Measurements from ENCODE around the gene FAR1. TPM values are rescaled to one million over a fixed set of nuclear protein-coding genes. Genes with fewer than 3 reads are reported as not detected.
"Not testable (repeated sequence)": the region's sequence is repeated elsewhere in the genome, so short reads cannot be mapped to it uniquely, and the experiment has no call there.

FAR1 gene
- total RNA-seq, 1 donor from 2014 or later = 113 TPM

DNA sequence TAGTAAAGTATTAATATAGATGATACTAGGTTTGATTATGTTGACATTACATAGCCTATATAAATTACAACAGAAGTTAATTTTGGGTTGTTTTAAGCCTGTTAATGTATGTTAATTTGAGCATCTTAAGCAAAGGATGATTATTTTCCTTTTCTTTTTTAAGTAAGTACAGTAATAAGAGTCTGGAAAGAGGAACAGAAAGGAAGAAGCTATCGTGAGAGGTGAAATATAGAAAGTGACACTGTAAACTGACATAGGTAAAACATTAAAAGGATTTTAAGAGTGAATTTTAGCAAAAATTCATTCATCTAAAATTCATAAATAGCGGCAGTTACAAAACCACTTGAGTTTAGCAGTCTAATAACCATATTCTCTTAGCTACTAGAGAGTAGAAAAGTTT, 45.5 kb downstream of the FAR1 start:
- ATAC-seq = no peak

DNA sequence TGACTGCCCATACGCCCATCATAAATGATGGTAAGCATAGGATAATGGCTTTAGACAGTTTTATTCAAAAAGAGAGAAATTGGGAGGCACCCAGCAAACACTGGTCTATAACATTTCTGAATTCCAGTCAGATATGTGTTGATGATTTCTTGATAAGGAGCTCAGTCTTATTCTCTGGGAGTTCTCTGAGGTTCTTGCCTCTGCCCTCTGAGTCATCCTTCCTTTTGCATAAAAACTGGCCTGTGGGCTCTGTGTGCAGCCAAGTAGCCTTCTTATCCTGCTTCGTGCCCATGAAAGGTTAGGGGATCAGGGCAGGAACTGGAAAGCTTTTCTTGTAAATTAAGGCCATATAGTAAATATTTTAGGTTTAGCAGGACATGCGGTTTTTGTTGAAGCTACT, 48.9 kb downstream of the FAR1 start:
- no peak for ATAC-seq

DNA sequence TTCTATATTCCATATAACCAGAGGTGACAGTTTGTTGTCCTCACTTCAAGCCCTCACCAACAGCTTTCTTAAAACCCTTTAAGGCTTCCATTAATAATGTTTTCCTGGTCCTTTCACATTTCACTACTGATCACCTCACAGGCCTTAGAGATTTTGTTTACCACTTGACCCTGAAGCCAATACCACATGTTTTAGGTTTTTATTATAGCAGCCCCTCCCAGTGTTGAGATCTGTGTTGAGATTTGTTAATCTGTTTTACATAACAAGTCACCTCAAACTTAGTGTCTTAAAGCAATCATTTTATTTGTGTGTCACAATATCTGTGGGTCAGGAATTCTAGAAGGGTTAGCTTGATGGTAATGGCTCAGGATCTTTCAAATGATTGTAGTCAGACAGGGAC, 49.9 kb downstream of the FAR1 start:
- ATAC-seq = no peak

DNA sequence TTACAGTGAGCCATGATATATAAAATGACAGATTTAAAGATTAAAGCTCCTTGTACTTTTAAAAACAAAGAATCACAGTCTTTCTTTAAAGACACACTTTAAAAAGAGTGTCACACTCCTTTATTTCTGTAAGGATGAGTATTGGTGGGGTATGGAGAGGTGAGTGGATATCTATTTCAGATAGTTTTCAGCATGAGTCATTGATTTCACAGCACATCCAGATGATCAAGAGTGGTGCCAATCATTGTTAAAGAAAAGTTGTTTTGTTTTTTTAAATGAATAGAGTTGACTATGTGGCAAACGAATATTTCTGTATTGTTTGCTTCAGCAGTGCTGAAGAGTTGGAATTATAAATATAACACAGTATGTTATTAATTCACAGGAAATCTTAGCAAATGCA, 52.5 kb downstream of the FAR1 start:
- ATAC-seq = no peak

DNA sequence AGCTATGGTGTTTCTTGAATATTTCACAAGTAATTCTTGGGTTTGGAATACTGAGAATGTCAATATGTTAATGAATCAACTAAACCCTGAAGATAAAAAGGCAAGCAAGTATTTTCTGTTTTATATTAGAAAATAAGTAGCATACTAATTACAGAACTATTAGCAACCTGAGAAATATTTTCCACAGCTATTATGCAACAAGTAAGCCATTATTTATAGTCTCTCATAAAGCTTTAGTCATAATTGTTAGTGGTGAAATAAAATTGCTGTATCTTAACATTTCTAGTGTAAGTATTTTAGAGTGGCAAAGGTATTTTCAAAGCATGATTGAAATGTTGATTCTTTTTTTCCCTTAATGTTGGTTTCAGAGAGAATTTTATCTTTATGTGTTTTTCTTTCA, 53.3 kb downstream of the FAR1 start:
- no peak for ATAC-seq

DNA sequence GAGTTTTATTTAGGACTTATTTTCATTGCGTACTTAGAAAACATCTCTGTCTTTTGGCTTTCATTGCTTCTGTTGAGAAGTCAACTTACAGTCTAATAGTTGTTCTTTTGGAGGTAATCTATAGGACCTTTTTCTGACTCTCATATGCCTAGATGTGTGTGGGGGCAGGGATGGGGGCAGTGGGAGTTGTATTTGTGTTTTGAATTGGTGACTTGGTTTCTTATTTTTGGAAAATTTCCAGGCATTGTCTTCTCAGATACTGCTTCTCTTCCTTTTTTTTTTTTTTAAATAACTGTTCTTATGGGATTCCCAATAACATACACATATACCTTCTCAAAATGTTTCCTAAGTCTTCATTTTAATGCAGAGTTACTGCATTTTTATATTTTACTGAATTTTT, 58.0 kb downstream of the FAR1 start:
- ATAC-seq = no peak

DNA sequence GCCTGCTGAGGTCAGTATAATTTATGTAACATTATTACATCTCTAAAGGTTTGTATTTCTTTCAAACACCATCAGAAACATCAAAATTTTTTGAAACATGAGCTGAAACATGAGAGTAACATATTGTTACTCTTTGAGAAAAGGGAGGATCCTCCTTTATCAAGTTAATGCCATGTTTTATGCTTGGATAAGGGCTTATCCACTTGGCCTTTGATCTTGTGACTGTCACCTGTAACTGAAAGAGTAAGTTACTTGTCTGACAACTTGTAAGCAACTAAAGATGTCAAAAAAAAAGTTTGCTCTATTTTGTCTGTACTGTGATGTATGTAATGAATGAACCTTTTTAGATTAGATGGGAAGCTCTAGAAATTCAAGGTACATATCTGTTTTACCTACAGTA, 59.6 kb downstream of the FAR1 start:
- no peak for ATAC-seq

DNA sequence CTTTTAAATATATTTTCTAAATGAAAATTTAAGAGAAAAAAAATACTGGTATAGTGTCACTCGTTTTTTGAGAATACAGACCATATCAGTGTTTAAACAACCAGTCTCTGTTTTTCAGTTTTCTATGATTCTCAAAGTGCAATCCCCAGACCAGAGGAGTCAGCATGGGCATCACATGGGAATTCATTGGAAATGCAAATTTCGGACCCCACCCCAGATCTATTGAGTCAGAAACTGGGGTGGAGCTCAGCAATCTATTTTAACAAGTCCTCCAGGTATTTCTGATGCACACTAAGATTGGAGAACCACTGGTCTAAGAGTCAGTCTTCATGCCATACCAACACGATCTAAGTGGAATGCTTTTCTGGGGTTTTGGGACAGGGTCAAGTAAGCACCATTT, 66.1 kb downstream of the FAR1 start:
- no peak for ATAC-seq

DNA sequence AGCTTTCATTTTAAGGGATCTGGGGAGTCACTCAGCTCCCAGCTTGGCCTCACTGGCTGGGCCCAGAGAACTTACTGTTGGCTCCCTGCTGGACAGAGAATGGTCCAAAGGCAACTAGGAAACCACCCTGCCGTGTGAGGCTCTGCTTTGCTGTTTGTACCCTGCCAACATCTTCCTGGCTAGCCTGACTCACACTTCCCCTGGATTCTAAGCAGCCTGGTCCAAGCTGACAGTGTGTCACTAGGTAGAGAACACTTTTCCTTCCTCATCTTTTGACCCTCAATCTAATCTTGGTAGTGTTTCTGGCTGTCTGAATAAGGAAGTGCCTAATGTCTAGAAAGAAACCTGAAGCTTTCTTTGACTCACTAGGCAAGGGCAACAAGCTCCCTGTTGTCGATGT, 76.7 kb downstream of the FAR1 start:
- peak; percentile 55 for ATAC-seq

DNA sequence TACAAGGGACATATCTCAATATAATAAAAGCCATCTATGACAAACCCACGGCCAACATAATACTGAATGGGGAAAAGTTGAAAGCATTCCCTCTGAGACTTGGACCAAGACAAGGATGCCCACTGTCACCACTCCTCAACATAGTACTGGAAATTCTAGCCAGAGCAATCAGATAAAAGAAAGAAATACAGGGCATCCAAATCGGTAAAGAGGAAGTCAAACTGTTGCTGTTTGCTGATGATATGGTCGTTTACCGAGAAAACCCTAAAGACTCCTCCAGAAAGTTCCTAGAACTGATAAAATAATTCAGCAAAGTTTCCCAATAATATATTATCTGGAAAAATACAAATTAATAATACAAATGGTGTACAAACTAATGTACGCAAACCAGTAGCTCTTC, 84.8 kb downstream of the FAR1 start:
- not testable (repeated sequence) for ATAC-seq

DNA sequence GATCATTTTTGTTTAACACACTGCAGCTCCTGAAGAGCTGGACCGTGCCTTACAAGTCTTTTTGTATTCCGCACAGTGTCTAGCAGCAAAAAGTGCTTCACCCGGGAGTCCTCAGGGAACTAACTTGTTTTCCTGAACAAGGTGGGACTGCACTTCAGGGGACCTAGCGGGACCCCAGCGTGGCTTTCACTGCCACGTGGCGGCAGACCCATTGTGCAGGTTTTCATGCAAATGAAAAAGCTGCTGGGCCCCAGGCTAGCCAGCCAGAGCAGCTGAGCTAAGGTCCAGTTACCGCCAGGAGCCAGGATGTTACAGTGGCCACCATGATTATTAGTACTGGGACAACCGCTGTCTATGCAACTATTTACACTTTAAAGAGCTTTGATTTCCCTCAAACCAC, 90.6 kb downstream of the FAR1 start:
- no peak for ATAC-seq

DNA sequence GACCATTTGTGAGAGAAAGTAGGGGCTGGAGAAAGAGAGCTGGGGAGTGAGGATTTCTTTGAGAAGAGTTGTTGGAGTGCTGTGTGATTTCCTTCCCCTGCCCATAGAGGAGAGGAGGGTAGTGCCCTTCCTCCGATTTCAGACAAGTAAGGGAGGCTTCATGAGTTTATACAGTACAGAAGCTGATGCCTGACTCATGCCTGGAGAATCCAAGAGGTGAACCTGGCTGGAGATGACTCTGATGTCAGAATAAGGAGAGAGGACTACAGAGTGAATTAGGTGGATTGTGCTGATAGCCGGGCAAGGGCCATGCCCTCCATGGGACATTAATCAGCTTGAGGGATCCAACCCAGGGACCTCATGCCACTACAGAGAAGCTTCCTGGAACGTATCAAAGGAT, 91.6 kb downstream of the FAR1 start:
- no peak for ATAC-seq

DNA sequence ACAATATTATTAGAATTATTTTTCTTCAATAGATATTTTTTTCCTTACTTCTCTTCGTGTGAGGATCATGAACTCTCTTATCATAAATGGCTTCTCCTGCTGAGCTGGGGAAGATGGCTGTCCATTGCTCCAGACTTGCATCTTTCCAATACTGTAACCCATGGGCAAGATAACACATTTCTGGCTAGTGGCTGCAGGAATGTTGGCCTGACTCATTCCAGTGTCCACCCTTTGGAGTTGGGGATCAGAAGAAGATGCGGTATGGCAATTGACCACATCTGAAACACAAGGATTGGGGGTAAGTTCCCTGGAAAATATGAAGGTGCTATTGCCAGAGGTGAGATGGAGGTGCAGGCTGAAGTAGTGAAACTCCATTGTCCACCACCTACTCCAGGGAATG, 92.8 kb downstream of the FAR1 start:
- ATAC-seq = no peak

DNA sequence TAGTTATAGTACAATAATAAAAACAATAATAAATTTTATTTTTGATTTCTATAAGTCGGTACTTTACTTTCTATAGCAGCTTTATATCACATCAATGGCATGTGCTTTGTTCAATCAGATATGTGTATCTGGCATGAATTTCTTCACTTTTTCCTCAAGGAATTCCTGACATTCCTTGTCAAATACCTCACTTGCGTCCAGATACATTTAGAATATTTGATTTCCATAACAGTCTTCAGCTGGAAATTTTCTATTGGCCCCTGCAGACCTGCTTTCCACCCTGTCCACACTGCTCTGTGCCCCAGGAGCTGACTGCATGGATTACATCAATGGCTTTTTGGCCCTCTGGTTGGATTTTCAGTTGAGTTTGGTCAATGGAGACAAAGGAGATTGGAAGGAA, 93.2 kb downstream of the FAR1 start:
- ATAC-seq = no peak

DNA sequence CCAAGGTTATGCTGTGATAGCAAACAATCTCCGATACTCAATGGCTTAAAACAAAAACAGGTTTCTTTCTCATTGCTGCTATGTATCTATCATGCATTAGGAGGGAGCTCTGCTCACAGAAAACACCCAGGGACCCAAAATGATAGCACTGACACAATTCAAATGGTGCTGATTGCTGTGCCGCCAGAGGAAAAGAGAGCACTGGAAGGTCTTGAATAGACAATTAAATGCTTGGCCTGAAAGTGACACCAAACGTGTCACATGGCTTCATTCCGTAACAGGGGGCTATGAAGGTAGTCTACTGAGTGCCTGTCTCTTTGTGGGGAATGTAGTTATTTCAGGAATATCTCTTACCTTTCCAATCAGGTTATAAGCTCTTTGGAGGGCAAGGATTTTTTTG, 94.2 kb downstream of the FAR1 start:
- no peak for ATAC-seq

DNA sequence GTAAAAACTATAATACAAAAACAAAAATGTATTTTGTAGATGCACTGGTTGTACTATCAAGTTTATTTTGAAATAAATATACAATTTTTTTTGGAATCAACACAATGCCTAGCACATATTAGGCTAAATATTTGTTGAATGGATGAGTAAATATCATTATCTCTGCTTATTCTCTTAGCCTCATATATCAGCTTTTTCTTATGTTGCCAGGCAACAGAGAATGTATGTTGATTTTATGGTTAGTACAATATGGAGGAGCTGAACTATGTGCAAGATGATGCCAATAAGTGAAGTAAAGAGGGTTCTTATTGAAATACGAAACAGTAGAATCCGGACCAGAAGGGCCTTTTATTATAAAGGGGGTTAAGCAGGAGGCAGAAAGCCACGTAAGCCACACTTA, 94.9 kb downstream of the FAR1 start:
- no peak for ATAC-seq

DNA sequence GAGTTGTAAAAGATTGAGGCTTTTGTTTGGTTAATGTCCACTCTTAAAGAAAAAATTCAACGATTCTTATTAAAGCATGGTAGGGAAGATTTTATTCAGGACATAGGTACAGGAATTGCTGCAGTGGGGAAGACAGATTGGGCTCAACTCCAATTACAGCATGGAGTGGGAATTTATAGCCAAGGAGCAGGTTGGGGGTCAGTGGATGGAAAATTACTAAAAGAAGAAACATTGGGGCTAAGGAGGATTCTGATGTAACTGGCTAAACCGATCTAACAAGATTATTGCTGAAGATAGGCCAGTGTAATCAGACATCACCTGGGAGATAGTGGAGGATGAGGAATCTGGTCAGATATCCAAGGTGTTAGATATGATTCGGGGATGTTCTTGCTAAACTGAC, 97.4 kb downstream of the FAR1 start:
- no peak for ATAC-seq

DNA sequence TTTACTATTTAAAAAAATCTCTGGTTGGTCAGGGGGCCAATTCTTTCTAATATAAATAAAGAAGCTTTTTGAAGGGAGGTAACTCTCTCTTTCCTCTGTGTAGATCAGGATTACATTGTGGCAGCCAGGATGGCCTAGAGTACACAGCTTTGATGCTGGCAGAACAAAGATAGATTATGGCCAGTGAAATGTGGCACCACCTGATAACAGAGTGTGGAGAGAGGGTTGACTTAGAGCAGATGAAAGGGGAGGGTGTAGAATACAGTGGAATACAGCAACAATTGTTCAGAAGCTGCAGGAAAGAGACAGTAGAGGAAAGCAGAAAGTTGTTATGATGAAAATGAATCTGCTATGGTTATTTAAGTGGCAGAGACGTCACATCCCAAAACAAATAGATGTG, 99.0 kb downstream of the FAR1 start:
- ATAC-seq = no peak

DNA sequence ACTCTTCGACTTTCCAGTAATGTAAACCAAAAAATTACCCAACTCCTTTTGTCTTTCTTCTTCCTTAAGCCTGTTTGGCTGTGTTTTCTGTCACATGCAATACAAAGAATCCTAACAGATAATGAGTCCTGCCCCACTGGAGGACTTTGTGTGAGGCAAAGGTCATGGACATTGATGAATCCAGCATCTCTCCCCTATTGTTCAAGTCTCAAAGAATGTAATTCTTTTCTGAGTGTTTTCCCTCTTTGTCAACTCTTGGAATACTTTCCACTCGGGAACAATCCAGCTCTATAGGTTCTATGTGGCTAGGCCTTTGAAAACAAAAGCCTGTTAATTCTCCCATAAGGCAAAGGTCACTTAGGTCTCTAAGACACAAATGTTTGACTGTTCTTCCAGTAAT, 100.7 kb downstream of the FAR1 start:
- ATAC-seq = no peak

DNA sequence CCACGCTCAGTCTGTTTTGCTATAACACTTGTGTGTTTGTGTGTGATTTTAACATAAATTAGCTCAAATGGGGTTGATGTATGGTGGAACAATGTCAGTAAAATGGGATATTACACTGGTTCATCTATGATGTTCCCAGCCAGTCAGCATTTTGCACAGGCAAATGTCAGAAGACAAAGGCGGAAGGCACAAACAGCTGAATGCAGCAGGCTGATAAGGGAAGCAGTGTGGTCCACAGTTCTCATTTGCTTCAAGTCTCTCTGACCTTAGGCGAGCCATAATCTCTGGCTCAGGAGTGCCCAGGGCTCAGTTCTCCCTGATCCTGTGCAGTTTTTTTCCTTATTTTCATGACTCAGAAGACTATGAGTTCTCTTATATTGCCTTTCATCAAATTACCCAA, 102.7 kb downstream of the FAR1 start:
- no peak for ATAC-seq

DNA sequence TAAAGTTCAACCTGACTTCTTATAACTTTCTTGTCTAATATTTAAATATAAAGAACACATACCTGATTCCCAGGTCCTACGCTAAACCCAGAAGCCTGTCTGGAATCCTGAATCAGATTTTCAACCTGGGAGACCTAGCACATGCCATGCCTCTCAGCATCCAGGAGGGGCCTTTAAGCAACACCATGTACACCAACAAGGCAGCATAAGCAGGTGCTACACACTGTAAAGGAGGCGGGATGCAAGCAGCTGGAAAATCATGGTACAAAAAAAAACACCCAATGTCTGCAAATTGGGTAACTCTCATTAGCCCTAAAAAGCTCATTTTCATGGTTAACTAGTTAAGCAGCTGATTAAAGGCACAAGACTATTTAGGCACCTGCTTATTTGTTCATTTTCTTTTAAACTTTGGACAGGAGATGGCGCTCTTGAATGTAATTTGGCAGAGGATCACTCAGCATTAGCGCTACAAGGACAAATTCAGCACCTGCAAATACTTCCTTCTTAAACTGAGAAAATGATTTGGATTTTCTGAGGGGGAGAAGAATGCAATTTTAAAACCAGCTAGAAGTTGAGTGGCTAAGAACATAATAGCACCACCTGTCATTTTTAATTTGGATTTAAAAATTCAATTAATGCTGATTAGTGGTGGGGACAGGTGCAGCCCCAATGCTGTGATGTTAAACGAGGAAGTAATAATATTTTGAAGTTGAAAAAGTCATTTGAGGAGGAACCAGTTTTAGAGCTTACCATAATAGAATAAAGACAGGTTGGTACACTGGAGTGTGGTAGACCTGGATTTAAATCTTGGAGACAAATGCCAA, 104.0 kb downstream of the FAR1 start:
- peak; percentile 67 for ATAC-seq

DNA sequence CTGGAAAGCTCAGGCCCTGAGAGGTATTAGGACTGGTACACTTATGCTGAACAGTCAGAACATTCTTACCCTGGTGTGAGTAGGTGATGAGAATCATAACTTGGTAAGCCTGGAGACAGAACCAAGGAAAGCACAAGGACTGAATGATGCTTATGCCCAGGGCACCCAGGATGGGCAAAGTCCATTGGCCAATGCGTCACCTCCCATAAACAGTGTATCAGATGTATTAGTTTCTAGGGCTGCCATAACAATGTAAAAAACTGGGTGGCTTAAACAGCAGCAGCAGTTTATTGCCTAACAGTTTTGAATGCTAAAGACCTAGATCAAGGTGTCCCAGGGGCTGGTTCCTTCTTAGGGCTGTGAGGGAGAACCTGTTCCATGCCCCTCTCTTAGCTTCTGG, 107.0 kb downstream of the FAR1 start:
- ATAC-seq = no peak

DNA sequence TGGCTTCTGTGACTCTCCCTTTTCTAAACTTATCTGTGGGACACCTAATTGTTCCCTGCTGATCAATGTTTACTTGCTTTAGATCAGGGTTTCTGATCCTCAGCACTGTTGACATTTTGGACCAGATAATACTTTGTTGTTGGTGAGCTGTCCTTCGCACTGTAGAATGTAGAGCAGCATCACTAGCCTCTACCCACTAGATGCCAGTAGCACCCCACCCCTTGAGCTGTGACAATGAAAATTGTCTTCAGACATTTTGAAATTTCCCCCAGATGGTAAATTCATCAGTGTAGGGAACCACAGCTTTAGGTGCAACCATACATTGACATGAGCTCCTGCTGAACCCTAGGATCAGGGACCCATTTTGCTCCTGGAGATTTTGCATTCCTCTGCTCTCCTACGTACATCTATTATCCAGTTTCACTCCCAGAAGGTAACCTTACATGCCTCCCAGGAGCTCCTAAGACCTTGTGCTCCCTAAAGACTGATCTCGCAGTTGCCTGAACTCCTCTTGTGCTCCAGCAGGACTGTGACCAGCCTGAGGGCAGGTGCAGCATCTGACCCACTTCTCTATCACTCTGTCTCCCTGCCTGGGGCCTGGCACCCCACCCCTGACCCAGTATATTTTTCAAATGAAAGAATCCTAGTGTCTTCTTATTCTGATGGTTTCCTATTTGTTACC, 107.8 kb downstream of the FAR1 start:
- ATAC-seq = peak; percentile 46

DNA sequence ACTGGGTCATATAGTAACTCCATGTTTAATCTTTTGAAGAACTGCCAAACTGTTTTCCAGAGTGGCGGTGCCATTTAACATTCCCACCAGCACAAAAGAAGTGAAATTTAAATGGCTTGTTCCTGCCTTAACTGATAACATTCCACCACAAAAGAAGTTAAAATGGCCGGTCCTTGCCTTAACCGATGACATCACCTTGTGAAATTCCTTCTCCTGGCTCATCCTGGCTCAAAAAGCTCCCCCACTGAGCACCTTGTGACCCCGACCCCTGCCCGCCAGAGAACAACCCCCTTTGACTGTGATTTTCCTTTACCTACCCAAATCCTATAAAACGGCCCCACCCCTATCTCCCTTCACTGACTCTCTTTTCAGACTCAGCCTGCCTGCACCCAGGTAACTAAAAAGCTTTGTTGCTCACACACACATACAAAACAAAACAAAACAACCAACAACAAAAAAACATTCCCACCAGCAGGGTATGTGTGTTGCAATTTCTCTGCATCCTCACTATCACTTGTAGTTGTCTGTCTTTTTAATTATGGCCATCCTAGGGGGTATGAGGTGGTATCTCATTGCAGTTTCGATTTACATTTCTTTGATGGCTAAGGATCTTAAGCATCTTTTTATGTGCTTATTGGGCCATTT, 109.0 kb downstream of the FAR1 start:
- ATAC-seq = no peak
